ENCODE measurements around the gene CPNE7. TPM values are rescaled to one million over a fixed set of nuclear protein-coding genes. Genes with fewer than 3 reads are reported as not detected.

Gene CPNE7
- total and polyA plus RNA-seq, 2 of the 13 experiments (the other 11 are each of a cell fraction or from before 2014, with no cell fraction given): 0.59 TPM; not detected in 1

DNA sequence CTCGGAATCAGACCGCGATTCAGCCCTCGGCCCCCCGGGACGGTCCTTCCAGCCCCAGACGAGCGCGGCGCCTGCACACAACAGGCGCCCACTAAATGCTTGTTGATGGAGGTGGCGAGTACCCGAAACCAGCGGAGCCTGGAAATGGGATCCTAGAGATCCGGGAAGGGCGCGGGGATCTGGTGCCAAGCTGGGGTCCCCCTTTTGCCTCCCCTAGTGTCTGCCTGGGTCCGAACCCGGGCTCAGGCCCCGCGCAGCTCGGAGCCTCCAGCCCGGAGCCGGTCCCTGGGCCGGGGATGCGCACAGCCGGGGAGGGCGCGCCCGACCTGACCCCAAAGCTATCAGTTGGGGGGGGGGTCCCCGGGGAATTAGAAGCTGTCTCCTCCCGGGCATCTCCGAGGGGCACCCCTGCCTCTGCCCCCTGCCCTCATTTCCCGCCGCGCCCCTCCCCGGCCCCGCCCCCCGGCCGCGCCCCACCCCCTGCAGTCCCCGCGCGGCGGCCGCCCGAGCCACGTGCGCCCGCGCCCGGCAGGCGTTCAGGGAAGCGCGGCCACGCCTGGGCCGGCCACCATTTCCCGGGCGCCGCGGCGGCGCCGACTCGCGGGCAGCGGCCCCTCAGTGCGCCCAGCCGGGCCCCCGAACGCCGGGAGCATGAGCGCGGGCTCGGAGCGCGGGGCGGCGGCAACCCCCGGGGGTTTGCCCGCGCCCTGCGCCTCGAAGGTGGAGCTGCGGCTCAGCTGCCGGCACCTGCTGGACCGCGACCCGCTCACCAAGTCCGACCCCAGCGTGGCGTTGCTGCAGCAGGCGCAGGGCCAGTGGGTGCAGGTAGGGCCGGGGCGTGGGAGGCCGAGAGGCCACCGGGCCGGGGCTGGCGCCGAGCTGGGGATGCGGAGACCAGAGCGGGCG lies at the start of gene CPNE7 (continued):
- TF ChIP-seq HOXA5 (CRISPR knock-in tag; IDR thresholded peaks at IDR 0.05): no peak
- TF ChIP-seq, protein P1, sequence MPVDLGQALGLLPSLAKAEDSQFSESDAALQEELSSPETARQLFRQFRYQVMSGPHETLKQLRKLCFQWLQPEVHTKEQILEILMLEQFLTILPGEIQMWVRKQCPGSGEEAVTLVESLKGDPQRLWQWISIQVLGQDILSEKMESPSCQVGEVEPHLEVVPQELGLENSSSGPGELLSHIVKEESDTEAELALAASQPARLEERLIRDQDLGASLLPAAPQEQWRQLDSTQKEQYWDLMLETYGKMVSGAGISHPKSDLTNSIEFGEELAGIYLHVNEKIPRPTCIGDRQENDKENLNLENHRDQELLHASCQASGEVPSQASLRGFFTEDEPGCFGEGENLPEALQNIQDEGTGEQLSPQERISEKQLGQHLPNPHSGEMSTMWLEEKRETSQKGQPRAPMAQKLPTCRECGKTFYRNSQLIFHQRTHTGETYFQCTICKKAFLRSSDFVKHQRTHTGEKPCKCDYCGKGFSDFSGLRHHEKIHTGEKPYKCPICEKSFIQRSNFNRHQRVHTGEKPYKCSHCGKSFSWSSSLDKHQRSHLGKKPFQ (CRISPR knock-in tag; IDR thresholded peaks at IDR 0.05; ENCODE audit: insufficient replicate concordance): no peak
- TF ChIP-seq PHF8 (CRISPR knock-in tag; IDR thresholded peaks at IDR 0.05): no peak
- no peak for TF ChIP-seq ZSCAN21 (CRISPR knock-in tag; IDR thresholded peaks at IDR 0.05; ENCODE audit: borderline replicate concordance)
- TF ChIP-seq, protein P2, sequence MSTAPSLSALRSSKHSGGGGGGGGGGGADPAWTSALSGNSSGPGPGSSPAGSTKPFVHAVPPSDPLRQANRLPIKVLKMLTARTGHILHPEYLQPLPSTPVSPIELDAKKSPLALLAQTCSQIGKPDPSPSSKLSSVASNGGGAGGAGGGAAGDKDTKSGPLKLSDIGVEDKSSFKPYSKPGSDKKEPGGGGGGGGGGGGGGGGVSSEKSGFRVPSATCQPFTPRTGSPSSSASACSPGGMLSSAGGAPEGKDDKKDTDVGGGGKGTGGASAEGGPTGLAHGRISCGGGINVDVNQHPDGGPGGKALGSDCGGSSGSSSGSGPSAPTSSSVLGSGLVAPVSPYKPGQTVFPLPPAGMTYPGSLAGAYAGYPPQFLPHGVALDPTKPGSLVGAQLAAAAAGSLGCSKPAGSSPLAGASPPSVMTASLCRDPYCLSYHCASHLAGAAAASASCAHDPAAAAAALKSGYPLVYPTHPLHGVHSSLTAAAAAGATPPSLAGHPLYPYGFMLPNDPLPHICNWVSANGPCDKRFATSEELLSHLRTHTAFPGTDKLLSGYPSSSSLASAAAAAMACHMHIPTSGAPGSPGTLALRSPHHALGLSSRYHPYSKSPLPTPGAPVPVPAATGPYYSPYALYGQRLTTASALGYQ (CRISPR knock-in tag; IDR thresholded peaks at IDR 0.05): no peak
- TF ChIP-seq NR2F1 (CRISPR knock-in tag; IDR thresholded peaks at IDR 0.05): no peak

DNA sequence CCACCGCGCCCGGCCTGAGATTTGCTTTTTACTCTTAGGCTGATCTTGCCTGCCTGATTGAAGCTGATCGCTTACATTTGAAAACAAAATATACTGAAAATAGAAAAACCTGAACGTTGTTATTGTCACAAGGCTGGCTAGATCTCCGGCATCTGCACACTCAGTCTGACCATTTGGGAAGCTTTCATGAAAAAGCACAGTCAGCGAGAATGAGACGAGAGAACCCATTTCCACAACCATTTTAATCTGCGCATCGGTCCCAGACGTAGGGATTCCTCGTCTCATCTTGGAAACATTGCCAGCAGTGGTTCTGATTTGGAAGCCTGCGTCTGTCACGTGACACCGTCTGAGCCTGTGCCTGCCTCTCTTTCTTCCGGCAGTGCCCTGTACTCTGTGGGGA lies 46.5 kb upstream of the CPNE7 start:
- TF ChIP-seq MAFK (conservative IDR thresholded peaks at IDR 0.05 in 1 of 2, IDR thresholded peaks at IDR 0.05 in 1 of 2; ENCODE audit: low read length in 2 of 2) (peak; percentile 90), ZC3H4 (CRISPR knock-in tag; IDR thresholded peaks at IDR 0.05; ENCODE audit: borderline replicate concordance) (no peak), NPAS2 (CRISPR knock-in tag; IDR thresholded peaks at IDR 0.05; ENCODE audit: borderline replicate concordance) (no peak), MAFF (IDR thresholded peaks at IDR 0.05; ENCODE audit: low read depth, low read length) (peak; percentile 87)
- TF ChIP-seq, protein P3, sequence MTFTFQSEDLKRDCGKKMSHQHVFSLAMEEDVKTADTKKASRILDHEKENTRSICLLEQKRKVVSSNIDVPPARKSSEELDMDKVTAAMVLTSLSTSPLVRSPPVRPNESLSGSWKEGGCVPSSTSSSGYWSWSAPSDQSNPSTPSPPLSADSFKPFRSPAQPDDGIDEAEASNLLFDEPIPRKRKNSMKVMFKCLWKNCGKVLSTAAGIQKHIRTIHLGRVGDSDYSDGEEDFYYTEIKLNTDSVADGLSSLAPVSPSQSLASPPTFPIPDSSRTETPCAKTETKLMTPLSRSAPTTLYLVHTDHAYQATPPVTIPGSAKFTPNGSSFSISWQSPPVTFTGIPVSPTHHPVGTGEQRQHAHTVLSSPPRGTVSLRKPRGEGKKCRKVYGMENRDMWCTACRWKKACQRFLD (CRISPR knock-in tag; IDR thresholded peaks at IDR 0.05; ENCODE audit: borderline replicate concordance): no peak
- no peak overlapping the region for H3K27ac ChIP-seq (ENCODE audit: extremely low read length, insufficient read depth, low read length)
- no peaks in the 10 kb centered on the region for H4K20me1 ChIP-seq (ENCODE audit: insufficient read depth, low read length)
- H3K79me2 ChIP-seq (ENCODE audit: insufficient read depth, low read length): no peaks in the 10 kb centered on the region
- no peak overlapping the region for H2AFZ ChIP-seq (ENCODE audit: low read length)
- peaks cover 56 to 86% of the 10 kb centered on the region in 2 experiments for H3K36me3 ChIP-seq (replicated peaks in 1 of 2; ENCODE audit: control insufficient read depth in 1 of 2, insufficient read depth in 2 of 2, low read length in 2 of 2)
- in situ Hi-C loops (cut with HindIII; ENCODE audit: extremely low pct_ligation_motif_present, low pct_unique_long_range_greater_than_20kb): no loop called here
- BruUV-seq (replicated peaks): no TSS peak
- WGBS (ENCODE audit: low lambda C conversion rate): 91% methylated on average over 16 of the region's 16 CpGs
- FAIRE-seq (no peak), ATAC-seq (no peak), DNase-seq (ENCODE audit: low spot score) (no peak)
- ChIA-PET POLR2A (interaction anchor here (2.2 kb wide), 1 partner anchor 21 kb away, joined by 5 read pairs; the partner anchor contains the start of gene SPG7), CTCF (ENCODE audit: low intra/inter-chr PET ratio, low total read pairs) (no interaction called here)
- no peak overlapping the region for H3K4me2 ChIP-seq (ENCODE audit: low read depth, low read length)
- intact Hi-C loops (cut with micrococcal nuclease; ENCODE audit: unreplicated experiment): no loop called here
- H3K9ac ChIP-seq (ENCODE audit: insufficient read depth, low read depth, low read length): no peak overlapping the region
- no peaks in the 10 kb centered on the region for H3K27me3 ChIP-seq (ENCODE audit: control insufficient read depth in 1 of 2, insufficient read depth in 2 of 2, low read length in 2 of 2)
- no peaks in the 10 kb centered on the region for H3K9me3 ChIP-seq (ENCODE audit: low read length)
- no peaks in the 10 kb centered on the region for H3K4me1 ChIP-seq (ENCODE audit: insufficient read depth, low read length)
- H3K4me3 ChIP-seq (replicated peaks in 1 of 3; ENCODE audit: insufficient read depth in 1 of 3, low read depth in 2 of 3, low read length in 3 of 3): no peak overlapping the region

All from HepG2 (cell line).